Measurements from ENCODE around the gene PTGR1. TPM values are rescaled to one million over a fixed set of nuclear protein-coding genes. Genes with fewer than 3 reads are reported as not detected.
A peak's percentile ranks its signal among the peaks of the same experiment; 100 is the strongest.

The PTGR1 gene
- total RNA-seq, 1 donor from 2014 or later = 59.9 TPM

DNA sequence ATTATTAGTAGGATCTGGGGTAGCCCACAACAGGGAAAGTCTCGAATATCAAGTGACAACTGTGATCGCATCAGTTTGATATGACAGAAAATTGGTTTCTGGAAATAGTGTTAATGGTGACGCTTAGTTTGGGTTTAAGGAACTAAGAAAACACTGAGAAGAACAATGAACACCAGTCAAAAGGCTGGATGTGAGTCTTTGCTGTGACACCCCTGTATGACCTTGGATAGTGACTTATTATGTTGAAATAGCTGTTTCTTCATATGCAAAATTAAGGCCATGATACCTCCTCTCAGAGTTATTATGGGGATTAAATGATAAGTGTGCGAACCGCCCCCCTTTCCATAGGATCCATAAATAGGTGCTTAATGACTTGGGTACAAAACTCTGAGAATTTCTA is 32.6 kb upstream of the PTGR1 start:
- no peaks in the 10 kb centered on the region for H3K27me3 ChIP-seq (ENCODE audit: control insufficient read depth, insufficient read depth, low read length)
- peak overlapping the region; percentile 92 for H3K4me3 ChIP-seq (ENCODE audit: low read depth, low read length)
- DNase-seq (ENCODE audit: low read depth) = no peak
- TF ChIP-seq, protein P1, sequence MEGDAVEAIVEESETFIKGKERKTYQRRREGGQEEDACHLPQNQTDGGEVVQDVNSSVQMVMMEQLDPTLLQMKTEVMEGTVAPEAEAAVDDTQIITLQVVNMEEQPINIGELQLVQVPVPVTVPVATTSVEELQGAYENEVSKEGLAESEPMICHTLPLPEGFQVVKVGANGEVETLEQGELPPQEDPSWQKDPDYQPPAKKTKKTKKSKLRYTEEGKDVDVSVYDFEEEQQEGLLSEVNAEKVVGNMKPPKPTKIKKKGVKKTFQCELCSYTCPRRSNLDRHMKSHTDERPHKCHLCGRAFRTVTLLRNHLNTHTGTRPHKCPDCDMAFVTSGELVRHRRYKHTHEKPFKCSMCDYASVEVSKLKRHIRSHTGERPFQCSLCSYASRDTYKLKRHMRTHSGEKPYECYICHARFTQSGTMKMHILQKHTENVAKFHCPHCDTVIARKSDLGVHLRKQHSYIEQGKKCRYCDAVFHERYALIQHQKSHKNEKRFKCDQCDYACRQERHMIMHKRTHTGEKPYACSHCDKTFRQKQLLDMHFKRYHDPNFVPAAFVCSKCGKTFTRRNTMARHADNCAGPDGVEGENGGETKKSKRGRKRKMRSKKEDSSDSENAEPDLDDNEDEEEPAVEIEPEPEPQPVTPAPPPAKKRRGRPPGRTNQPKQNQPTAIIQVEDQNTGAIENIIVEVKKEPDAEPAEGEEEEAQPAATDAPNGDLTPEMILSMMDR (IDR thresholded peaks at IDR 0.05; ENCODE audit: insufficient read depth, low read length, poor library complexity, severe bottlenecking) = no peak
- H3K36me3 ChIP-seq (ENCODE audit: control insufficient read depth, insufficient read depth, low read length) = no peaks in the 10 kb centered on the region

DNA sequence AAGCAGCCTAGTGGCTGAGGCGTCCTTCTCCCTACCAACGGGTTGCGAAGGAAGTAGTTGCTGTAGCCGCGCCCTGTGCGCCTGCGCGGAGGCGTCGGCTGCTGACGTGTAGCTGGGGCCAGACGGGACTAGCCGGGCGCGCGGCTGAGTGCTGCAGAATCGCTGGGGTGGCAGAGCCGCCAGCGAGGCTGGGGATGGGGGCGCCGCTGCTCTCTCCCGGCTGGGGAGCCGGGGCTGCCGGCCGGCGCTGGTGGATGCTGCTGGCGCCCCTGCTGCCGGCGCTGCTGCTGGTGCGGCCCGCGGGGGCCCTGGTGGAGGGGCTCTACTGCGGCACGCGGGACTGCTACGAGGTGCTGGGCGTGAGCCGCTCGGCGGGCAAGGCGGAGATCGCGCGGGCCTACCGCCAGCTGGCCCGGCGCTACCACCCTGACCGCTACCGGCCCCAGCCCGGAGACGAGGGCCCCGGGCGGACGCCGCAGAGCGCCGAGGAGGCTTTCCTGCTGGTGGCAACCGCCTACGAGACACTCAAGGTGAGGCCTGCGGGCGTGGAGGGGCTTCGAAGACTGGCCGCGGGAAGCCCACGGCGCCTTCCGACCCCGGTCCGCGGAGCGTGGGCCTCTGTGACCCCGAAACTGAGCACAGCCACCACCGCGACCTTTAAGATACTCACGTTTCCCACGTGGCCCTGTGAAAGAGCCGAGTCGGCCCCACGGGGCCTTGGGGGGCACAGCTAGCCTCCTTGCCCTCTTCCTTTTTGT is 31.9 kb upstream of the PTGR1 start, which contains the start of gene DNAJC25:
Gene DNAJC25 (plus strand): TSS at position 121 of the 758 bp plus-strand sequence. CDS start 74 bp downstream, at position 195.
- Histone ChIP-seq H3K27me3 (ENCODE audit: control insufficient read depth, insufficient read depth, low read length) (no peaks in the 10 kb centered on the region), H3K4me3 (ENCODE audit: low read depth, low read length) (peak within 1 kb of the TSS; percentile 92), H3K36me3 (ENCODE audit: control insufficient read depth, insufficient read depth, low read length) (no peaks in the 10 kb centered on the region)
- DNase-seq (ENCODE audit: low read depth) = peak; percentile 98
- TF ChIP-seq, protein P1 (IDR thresholded peaks at IDR 0.05; ENCODE audit: insufficient read depth, low read length, poor library complexity, severe bottlenecking) = no peak

DNA sequence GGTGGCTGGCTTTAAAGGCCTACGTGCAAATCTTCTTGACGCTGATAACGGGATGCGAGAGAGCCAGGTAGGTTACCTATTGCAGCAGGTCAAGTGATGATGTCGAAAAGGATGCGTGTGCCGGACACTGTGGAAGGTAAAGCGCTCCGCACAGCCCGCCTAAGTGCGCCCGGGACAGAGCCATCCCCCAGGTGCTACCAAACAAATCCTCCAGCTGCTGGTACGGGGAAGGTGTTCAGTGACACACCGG is 31.4 kb upstream of the PTGR1 start:
- no peak for DNase-seq (ENCODE audit: low read depth)
- Histone ChIP-seq H3K4me3 (ENCODE audit: low read depth, low read length) (peak overlapping the region; percentile 92), H3K36me3 (ENCODE audit: control insufficient read depth, insufficient read depth, low read length) (no peaks in the 10 kb centered on the region), H3K27me3 (ENCODE audit: control insufficient read depth, insufficient read depth, low read length) (no peaks in the 10 kb centered on the region)
- TF ChIP-seq, protein P1 (IDR thresholded peaks at IDR 0.05; ENCODE audit: insufficient read depth, low read length, poor library complexity, severe bottlenecking) = no peak

DNA sequence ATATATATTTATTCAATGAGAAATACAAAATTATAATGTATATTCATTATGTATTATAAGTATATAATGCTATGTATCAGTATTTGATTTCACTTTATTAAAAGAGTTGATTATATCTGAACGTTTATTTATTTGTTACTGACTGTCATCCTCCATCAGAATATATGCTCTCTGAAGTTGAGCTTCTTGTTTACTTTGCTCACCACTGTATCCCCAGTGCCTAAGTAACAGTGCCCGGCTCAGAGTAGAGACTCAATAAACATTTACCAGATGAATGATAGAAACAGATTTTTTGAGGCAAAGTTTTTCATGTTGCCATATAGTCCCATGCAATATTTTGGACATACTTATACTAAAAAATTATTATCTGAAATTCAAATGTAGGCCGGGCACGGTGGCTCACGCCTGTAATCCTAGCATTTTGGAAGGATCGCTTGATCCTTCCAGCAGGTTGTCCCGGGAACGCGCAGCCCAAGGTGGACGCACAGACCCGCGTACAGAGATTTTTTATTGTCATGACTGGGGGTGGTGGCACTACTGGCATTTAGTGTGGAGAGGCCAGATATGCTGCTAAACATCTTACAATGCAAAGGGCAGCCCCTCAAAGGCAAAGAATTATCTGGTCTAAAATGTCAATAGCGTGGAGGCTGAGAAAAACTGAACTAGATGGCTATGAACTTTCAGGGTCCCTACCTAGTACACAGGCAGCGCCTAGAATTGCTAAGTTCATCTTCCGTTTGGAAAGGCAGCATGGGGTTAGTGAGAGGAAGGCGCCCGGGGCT is 30.9 kb upstream of the PTGR1 start:
- TF ChIP-seq, protein P1 (IDR thresholded peaks at IDR 0.05; ENCODE audit: insufficient read depth, low read length, poor library complexity, severe bottlenecking) = no peak

DNA sequence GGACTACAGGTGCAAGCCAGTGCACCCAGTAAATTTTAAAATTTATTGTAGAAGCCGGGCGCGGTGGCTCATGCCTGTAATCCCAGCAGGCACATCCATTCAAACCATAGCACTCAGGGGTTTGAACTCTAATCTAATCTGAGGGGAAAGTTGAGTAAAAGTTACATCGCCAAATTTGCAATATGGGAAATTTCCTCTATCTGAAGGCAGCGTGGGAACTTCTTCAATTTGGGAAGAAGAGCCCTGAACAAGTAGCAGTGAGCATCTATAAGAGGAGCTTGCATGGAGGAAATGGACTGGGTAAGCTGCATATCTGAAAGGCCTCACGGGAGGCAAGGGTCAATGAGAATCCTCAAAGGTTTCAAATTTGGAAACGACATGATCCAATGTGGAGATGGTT is 29.0 kb upstream of the PTGR1 start:
- Histone ChIP-seq H3K27me3 (ENCODE audit: control insufficient read depth, insufficient read depth, low read length) (no peaks in the 10 kb centered on the region), H3K4me3 (ENCODE audit: low read depth, low read length) (no peak overlapping the region), H3K36me3 (ENCODE audit: control insufficient read depth, insufficient read depth, low read length) (no peaks in the 10 kb centered on the region)
- TF ChIP-seq, protein P1 (IDR thresholded peaks at IDR 0.05; ENCODE audit: insufficient read depth, low read length, poor library complexity, severe bottlenecking) = no peak
- DNase-seq (ENCODE audit: low read depth) = no peak

More for the DNA sequence above, 30.9 kb upstream of the PTGR1 start:
- H3K36me3 ChIP-seq (ENCODE audit: control insufficient read depth, insufficient read depth, low read length) = no peaks in the 10 kb centered on the region
- H3K27me3 ChIP-seq (ENCODE audit: control insufficient read depth, insufficient read depth, low read length) = no peaks in the 10 kb centered on the region
- peak overlapping the region; percentile 92 for H3K4me3 ChIP-seq (ENCODE audit: low read depth, low read length)
- DNase-seq (ENCODE audit: low read depth) = no peak

Data from kidney epithelial cell (primary cell).